Endothelial cell (in vitro differentiated cells): ENCODE data around the gene FBXL14. TPM values are rescaled to one million over a fixed set of nuclear protein-coding genes. Genes with fewer than 3 reads are reported as not detected.

ENCODE experiments used
- DNase-seq: peaks from one replicate; pipeline ENCODE4 v3.0.0; 2021; ENCODE audit warnings: low spot score
- H3K27ac Mint-ChIP-seq: one replicate; pipeline ENCODE4 v1.8.0; 2021; ENCODE audit warnings: mixed read lengths, inconsistent platforms; ENCODE audit not compliant: unreplicated experiment
- H3K27me3 Mint-ChIP-seq: one replicate; pipeline ENCODE4 v1.8.0; 2021; ENCODE audit warnings: mild to moderate bottlenecking, moderate library complexity, mixed read lengths, inconsistent platforms; ENCODE audit not compliant: unreplicated experiment
- H3K36me3 Mint-ChIP-seq: one replicate; pipeline ENCODE4 v1.8.0; 2021; ENCODE audit warnings: mild to moderate bottlenecking, low read depth, mixed read lengths, inconsistent platforms; ENCODE audit not compliant: unreplicated experiment
- H3K4me1 Mint-ChIP-seq: one replicate; pipeline ENCODE4 v1.8.0; 2021; ENCODE audit warnings: mild to moderate bottlenecking, mixed read lengths, inconsistent platforms; ENCODE audit not compliant: unreplicated experiment
- H3K4me3 Mint-ChIP-seq: one replicate; pipeline ENCODE4 v1.8.0; 2021; ENCODE audit warnings: mild to moderate bottlenecking, mixed read lengths, inconsistent platforms; ENCODE audit not compliant: unreplicated experiment
- H3K9me3 Mint-ChIP-seq: one replicate; pipeline ENCODE4 v1.8.0; 2021; ENCODE audit warnings: mixed read lengths, inconsistent platforms; ENCODE audit not compliant: unreplicated experiment
- total RNA-seq: library from RNA; stranded (reverse); fragmentation: NEBNext Ultra II Directional; extraction: Animal tissue kit (Norgen Biotek cat#: 25700); gene quantifications from one replicate; pipeline ENCODE4 v1.2.1, GENCODE V29; 2021; ENCODE audit not compliant: unreplicated experiment
- TF ChIP-seq, protein P1 (sequence below): fragments of 200-600 bp; sonication (generic); IDR thresholded peaks from one replicate; pipeline ENCODE4 v1.5.0; 2021; ENCODE audit warnings: antibody characterized with exemption; ENCODE audit not compliant: unreplicated experiment

The FBXL14 gene
- total RNA-seq, 1 donor from 2014 or later, result 14.7 TPM

DNA sequence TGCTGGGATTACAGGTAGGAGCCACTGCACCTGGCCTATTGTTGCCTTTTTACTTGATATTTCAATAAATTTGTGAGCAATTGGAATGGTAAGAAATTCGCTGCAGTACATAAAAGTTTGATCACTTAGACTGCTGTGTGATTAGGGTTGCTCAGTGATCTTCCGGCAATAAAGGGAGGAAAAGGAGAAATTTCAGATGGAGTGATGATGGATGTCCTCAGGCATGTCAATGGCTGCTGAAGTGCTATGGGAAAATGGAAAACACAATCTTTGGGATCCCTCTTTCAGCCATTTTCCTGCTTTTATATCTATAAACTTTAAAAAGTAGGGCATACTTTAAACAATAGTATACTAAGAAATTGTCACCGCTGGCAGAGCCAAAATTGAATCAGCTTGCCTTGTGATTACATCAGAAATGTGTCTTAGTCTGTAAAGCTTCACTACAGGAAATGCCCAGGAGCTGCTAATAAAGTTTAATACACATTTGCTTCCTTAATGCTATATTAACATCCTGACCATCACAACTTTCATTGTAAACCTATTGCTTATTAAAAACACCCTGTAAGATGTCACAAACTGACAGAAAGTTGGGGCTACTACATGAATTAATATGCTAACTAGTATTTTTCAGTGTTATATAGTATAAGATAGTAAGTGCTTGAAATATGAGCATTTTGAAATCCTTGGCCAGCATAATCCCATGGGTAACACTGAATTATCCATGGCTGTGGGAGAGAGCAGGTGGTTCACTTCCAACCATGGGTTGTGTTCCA, 13.7 kb upstream of the FBXL14 start:
- Mint-ChIP-seq H3K36me3 (no peaks in the 10 kb centered on the region), H3K4me1 (peaks cover 8% of the 10 kb centered on the region), H3K9me3 (no peaks in the 10 kb centered on the region), H3K27ac (no peak overlapping the region), H3K27me3 (peaks cover 3% of the 10 kb centered on the region), H3K4me3 (no peak overlapping the region)
- TF ChIP-seq, protein P1, sequence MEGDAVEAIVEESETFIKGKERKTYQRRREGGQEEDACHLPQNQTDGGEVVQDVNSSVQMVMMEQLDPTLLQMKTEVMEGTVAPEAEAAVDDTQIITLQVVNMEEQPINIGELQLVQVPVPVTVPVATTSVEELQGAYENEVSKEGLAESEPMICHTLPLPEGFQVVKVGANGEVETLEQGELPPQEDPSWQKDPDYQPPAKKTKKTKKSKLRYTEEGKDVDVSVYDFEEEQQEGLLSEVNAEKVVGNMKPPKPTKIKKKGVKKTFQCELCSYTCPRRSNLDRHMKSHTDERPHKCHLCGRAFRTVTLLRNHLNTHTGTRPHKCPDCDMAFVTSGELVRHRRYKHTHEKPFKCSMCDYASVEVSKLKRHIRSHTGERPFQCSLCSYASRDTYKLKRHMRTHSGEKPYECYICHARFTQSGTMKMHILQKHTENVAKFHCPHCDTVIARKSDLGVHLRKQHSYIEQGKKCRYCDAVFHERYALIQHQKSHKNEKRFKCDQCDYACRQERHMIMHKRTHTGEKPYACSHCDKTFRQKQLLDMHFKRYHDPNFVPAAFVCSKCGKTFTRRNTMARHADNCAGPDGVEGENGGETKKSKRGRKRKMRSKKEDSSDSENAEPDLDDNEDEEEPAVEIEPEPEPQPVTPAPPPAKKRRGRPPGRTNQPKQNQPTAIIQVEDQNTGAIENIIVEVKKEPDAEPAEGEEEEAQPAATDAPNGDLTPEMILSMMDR, result no peak
- DNase-seq, result no peak

DNA sequence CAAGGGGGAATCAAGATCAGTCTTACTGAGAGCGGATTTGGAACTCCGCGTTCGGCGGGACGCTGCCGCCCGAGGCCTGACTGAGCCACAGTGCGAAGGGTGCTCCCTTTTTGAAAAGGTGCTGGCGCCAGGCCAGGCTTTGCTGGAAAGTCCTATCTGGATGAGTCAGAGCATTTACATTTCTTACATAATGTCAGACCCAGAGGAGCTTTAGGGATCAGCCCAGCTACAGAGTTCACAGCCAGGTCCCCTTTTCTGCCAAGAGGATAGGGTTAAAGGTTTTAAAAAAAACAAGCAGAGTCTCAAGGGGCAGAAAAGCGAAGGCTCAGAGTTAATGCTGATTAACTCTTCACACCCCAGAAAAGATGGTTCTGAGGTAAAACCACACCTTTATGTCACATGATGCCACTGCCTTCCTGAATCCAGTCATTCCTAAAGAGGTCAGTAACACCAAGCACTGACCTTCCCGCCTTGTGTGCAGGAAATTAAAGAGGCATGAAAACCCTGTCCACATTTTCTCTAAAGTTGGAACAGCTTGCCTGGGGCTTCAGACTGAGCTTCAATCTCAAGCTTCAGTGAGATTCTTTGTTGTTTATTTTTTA, 11.7 kb upstream of the FBXL14 start:
- Mint-ChIP-seq H3K27me3 (peaks cover 3% of the 10 kb centered on the region), H3K36me3 (no peaks in the 10 kb centered on the region), H3K4me1 (peaks cover 12% of the 10 kb centered on the region), H3K4me3 (peak overlapping the region; percentile 90), H3K27ac (no peak overlapping the region), H3K9me3 (no peaks in the 10 kb centered on the region)
- no peak for DNase-seq
- TF ChIP-seq, protein P1, result no peak

DNA sequence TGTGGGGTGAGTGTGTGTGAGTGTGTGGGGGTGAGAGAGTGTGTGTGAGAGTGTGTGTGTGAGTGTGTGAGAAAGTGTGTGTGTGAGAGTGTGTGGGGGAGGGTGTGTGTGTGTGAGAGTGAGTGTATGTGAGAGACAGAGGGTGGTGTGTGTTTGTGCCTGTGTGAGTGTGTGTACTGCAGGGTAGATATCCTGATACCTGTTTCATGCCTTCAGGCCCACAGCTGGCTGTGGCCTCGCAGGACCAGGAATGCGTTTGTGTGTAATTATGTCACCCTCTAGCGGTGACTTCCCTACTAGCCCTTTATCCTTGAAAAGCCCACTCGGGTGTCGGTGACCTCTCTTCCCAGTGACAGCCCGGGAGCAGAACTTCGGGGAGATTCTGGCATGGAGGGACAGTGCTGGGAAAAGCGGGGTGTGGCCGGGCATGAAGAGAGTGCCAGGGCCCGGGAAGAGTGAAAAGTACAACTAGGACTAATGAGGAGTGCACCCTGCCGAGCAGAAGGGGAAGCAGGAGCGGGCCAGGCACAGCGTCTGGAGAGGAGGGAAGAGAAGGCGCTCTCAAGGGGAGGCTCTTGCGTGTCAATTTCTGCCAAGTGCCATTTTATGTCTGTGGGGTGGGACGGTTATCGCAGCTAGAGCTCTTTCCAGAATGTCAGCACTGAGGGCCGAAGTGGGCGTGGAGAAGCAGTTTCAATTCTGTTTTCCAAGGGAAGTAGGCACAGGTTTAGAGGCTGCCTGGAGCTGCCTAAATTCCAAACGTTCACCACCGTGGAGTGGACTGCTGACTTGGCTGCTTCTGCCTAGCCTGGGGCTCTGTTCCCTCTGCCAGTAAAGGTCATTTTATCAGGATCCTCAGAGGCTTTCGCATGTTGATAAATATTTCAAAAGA, 11.0 kb upstream of the FBXL14 start:
- peak; percentile 74 for DNase-seq
- H3K36me3 Mint-ChIP-seq, result no peaks in the 10 kb centered on the region
- no peaks in the 10 kb centered on the region for H3K9me3 Mint-ChIP-seq
- no peak overlapping the region for H3K27ac Mint-ChIP-seq
- TF ChIP-seq, protein P1, result peak; percentile 50
- peak overlapping the region; percentile 90 for H3K4me3 Mint-ChIP-seq
- peaks cover 12% of the 10 kb centered on the region for H3K4me1 Mint-ChIP-seq
- H3K27me3 Mint-ChIP-seq, result peaks cover 3% of the 10 kb centered on the region

DNA sequence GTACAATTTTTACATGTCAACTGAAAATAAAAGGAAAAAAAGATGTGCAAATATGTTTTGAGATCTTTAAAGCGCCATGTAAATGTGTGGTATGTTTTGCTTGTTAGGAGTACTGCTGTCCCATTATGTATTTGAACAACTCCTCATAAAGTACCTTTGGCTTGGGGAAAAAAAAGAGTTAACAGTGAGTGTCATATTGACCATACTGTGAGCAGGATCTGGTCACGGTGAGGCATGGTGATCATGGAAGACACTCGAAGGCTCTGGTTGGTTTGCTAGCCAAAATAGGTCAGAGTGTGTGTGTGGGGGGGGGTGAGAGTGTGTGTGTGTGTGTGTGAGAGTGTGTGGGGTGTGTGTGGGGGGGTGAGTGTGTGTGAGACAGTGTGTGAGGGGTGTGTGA, 10.1 kb upstream of the FBXL14 start:
- no peaks in the 10 kb centered on the region for H3K36me3 Mint-ChIP-seq
- peaks cover 12% of the 10 kb centered on the region for H3K4me1 Mint-ChIP-seq
- H3K27me3 Mint-ChIP-seq, result peaks cover 3% of the 10 kb centered on the region
- no peak overlapping the region for H3K27ac Mint-ChIP-seq
- H3K4me3 Mint-ChIP-seq, result no peak overlapping the region
- TF ChIP-seq, protein P1, result no peak
- no peak for DNase-seq
- H3K9me3 Mint-ChIP-seq, result no peaks in the 10 kb centered on the region
